COR-L47 (cell line): Measurements from ENCODE around the gene UNC5C.
A peak's percentile ranks its signal among the peaks of the same experiment; 100 is the strongest.

Experiments
- DNase-seq: peaks from one replicate; lab custom pipeline; 2025; lab: John Stamatoyannopoulos, UW

The UNC5C gene

GRCh38 chr4:95466791-95467190 lies 82.0 kb downstream of the UNC5C start:
- no peak for DNase-seq

- DNase-seq = peak; percentile 11
These were observed 83.8 kb downstream of the UNC5C start for GRCh38 chr4:95465010-95465409.

GRCh38 chr4:95462921-95463320 lies 85.9 kb downstream of the UNC5C start:
- DNase-seq = no peak

- no peak for DNase-seq
These were observed 91.4 kb downstream of the UNC5C start for GRCh38 chr4:95457353-95457752.

GRCh38 chr4:95450294-95450693 lies 98.5 kb downstream of the UNC5C start:
- DNase-seq = no peak

GRCh38 chr4:95446173-95446572 lies 102.6 kb downstream of the UNC5C start:
- no peak for DNase-seq

GRCh38 chr4:95445251-95445650 lies 103.5 kb downstream of the UNC5C start:
- DNase-seq = no peak

GRCh38 chr4:95444812-95445211 lies 104.0 kb downstream of the UNC5C start:
- DNase-seq = no peak

GRCh38 chr4:95439896-95440295 lies 108.9 kb downstream of the UNC5C start:
- no peak for DNase-seq

GRCh38 chr4:95439071-95439470 lies 109.7 kb downstream of the UNC5C start:
- no peak for DNase-seq

- no peak for DNase-seq
These were observed 116.3 kb downstream of the UNC5C start for GRCh38 chr4:95432466-95432865.

- DNase-seq = no peak
These were observed 117.1 kb downstream of the UNC5C start for GRCh38 chr4:95431678-95432077.

GRCh38 chr4:95429416-95429815 lies 119.4 kb downstream of the UNC5C start:
- DNase-seq = no peak

- no peak for DNase-seq
These were observed 120.3 kb downstream of the UNC5C start for GRCh38 chr4:95428291-95429070.

- DNase-seq = no peak
These were observed 122.3 kb downstream of the UNC5C start for GRCh38 chr4:95426455-95426854.

- no peak for DNase-seq
These were observed 126.3 kb downstream of the UNC5C start for GRCh38 chr4:95422436-95422835.

GRCh38 chr4:95421869-95422268 lies 126.9 kb downstream of the UNC5C start:
- no peak for DNase-seq

GRCh38 chr4:95417531-95417930 lies 131.2 kb downstream of the UNC5C start:
- no peak for DNase-seq

GRCh38 chr4:95415346-95415771 lies 133.4 kb downstream of the UNC5C start:
- no peak for DNase-seq

- DNase-seq = no peak
These were observed 137.2 kb downstream of the UNC5C start for GRCh38 chr4:95411371-95412088.

GRCh38 chr4:95410387-95410977 lies 138.3 kb downstream of the UNC5C start:
- no peak for DNase-seq

- DNase-seq = no peak
These were observed 139.0 kb downstream of the UNC5C start for GRCh38 chr4:95409750-95410149.

GRCh38 chr4:95409127-95409526 lies 139.6 kb downstream of the UNC5C start:
- no peak for DNase-seq
